Activated CD8-positive, alpha-beta T cell treated with anti-CD3 and anti-CD28 coated beads for 36 hours (primary cell): Measurements from ENCODE around the gene SDHB. TPM values are rescaled to one million over a fixed set of nuclear protein-coding genes. Genes with fewer than 3 reads are reported as not detected.

ENCODE experiments used
- ATAC-seq: fragments of 200-7000 bp; cut with Tn5 transposase; one replicate; pipeline ENCODE4 v1.10.0; 2021; ENCODE audit warnings: mild to moderate bottlenecking, moderate library complexity
- CTCF ChIA-PET: fragments of 350-600 bp; sonication (Branson Sonifier 250); formaldehyde crosslinking; loops from one replicate; lab custom pipeline; 2021; ENCODE audit warnings: antibody characterized with exemption; lab: Charles Lee
- POLR2A ChIA-PET: fragments of 350-600 bp; sonication (Branson Sonifier 250); formaldehyde crosslinking; loops from one replicate; lab custom pipeline; 2021; ENCODE audit warnings: antibody characterized with exemption; lab: Charles Lee
- DNase-seq: peaks from one replicate; pipeline ENCODE4 v3.0.0-alpha.2; 2020
- H3K27ac Mint-ChIP-seq: one replicate; pipeline ENCODE4 v1.8.0; 2021; ENCODE audit warnings: mild to moderate bottlenecking, mixed read lengths
- H3K27me3 Mint-ChIP-seq: one replicate; pipeline ENCODE4 v1.8.0; 2021; ENCODE audit warnings: mixed read lengths
- H3K36me3 Mint-ChIP-seq: one replicate; pipeline ENCODE4 v1.8.0; 2021; ENCODE audit warnings: low read depth, mixed read lengths
- H3K4me1 Mint-ChIP-seq: one replicate; pipeline ENCODE4 v1.8.0; 2021; ENCODE audit warnings: low read depth, mixed read lengths
- H3K4me3 Mint-ChIP-seq: one replicate; pipeline ENCODE4 v1.8.0; 2021; ENCODE audit warnings: mild to moderate bottlenecking, moderate library complexity, mixed read lengths
- H3K9me3 Mint-ChIP-seq: one replicate; pipeline ENCODE4 v1.8.0; 2021; ENCODE audit warnings: mixed read lengths
- intact Hi-C: fragments of 100-400 bp; cut with micrococcal nuclease; formaldehyde crosslinking; loops from one replicate; pipeline ENCODE4 v1.10.0; 2022
- total RNA-seq, 2 experiments: library from RNA; stranded (reverse); gene quantifications; one replicate each; pipeline ENCODE4 v1.2.3, GENCODE V29; 2021
- TF ChIP-seq, protein P1 (sequence below): fragments of 200-600 bp; IDR thresholded peaks from one replicate; pipeline ENCODE4 v1.8.0; 2022; ENCODE audit warnings: antibody characterized with exemption, mild to moderate bottlenecking

Gene SDHB
- total RNA-seq, 2 experiments from 2014 or later, result 135 to 148 TPM

DNA sequence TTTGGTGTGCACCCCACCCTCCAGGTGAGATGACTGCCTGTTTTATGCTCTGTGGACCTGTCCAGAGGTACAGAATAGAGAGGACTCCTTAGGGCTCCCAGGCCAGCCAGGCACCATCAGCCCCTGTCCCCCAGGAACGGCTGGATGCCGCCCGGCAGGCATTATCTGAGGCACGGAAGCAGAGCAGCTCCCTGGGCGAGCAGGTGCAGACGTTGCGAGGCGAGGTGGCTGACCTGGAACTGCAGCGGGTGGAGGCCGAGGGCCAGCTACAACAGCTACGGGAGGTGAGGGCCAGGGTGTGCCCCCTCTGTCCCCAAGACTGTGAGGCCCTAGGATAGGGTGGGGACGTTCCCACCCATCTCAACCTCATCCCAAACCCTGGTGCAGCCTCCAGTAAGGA is 84.2 kb downstream of the SDHB start:
- no peak overlapping the region for H3K27ac Mint-ChIP-seq
- POLR2A ChIA-PET, result no interaction called here
- H3K27me3 Mint-ChIP-seq, result no peaks in the 10 kb centered on the region
- intact Hi-C loops, result no loop called here
- H3K4me3 Mint-ChIP-seq, result no peak overlapping the region
- peaks cover 2% of the 10 kb centered on the region for H3K4me1 Mint-ChIP-seq
- CTCF ChIA-PET, result interaction anchor here (1.0 kb wide), 1 partner anchor 9 kb away, joined by 4 read pairs; no protein-coding TSS in a partner anchor
- H3K9me3 Mint-ChIP-seq, result no peaks in the 10 kb centered on the region
- H3K36me3 Mint-ChIP-seq, result peaks cover 1% of the 10 kb centered on the region
- TF ChIP-seq, protein P1, sequence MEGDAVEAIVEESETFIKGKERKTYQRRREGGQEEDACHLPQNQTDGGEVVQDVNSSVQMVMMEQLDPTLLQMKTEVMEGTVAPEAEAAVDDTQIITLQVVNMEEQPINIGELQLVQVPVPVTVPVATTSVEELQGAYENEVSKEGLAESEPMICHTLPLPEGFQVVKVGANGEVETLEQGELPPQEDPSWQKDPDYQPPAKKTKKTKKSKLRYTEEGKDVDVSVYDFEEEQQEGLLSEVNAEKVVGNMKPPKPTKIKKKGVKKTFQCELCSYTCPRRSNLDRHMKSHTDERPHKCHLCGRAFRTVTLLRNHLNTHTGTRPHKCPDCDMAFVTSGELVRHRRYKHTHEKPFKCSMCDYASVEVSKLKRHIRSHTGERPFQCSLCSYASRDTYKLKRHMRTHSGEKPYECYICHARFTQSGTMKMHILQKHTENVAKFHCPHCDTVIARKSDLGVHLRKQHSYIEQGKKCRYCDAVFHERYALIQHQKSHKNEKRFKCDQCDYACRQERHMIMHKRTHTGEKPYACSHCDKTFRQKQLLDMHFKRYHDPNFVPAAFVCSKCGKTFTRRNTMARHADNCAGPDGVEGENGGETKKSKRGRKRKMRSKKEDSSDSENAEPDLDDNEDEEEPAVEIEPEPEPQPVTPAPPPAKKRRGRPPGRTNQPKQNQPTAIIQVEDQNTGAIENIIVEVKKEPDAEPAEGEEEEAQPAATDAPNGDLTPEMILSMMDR, result no peak
- ATAC-seq, result no peak
- no peak for DNase-seq

DNA sequence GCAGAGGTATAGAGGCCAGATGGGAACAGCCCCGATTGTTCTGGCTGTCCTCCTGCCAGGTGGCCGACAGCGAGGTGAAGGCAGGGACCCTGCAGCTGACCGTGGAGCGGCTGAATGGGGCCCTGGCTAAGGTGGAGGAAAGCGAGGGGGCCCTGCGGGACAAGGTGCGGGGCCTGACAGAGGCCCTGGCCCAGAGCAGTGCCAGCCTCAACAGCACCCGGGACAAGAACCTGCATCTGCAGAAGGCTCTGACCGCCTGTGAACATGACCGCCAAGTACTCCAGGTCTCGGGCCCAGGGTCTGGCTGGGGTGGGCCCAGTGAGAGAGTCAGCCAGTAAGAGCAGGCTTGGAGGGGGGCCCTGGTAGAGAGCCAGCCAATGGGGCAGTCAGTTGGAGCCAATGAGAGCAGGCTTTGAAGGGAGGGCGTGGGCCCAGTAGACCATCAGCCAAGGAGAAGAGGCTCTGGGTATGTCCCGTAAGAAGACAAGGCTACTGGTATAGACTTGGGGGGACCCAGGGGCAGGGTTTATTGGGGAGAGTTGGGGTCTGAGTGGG is 84.7 kb downstream of the SDHB start:
- Mint-ChIP-seq H3K4me3 (no peak overlapping the region), H3K27me3 (no peaks in the 10 kb centered on the region), H3K4me1 (peaks cover 2% of the 10 kb centered on the region), H3K27ac (no peak overlapping the region), H3K36me3 (peaks cover 1% of the 10 kb centered on the region), H3K9me3 (no peaks in the 10 kb centered on the region)
- CTCF ChIA-PET, result no interaction called here
- ATAC-seq (no peak), DNase-seq (no peak)
- POLR2A ChIA-PET, result no interaction called here
- TF ChIP-seq, protein P1, result no peak
- intact Hi-C loops, result no loop called here

Other genes with a start within 250 kb of the SDHB start
- 1,000 to 10,000 TPM in 1 of 2 experiments, 100 to 1,000 TPM in 1; 820 to 1,043 TPM for gene RNU1-2, start 158.1 kb downstream of the SDHB start, total RNA-seq
- gene CROCC, start 132.1 kb downstream of the SDHB start, total RNA-seq, result 10 to 100 TPM; 27.7 to 28.5 TPM
- not detected for gene MFAP2, start 73.4 kb downstream of the SDHB start, total RNA-seq
- 10 to 100 TPM; 21.4 to 24.1 TPM for gene ATP13A2, start 42.1 kb downstream of the SDHB start, total RNA-seq
- gene PADI2, start 65.4 kb upstream of the SDHB start, total RNA-seq, result not detected
- not detected for gene PADI1, start 151.1 kb upstream of the SDHB start, total RNA-seq
- gene PADI3, start 195.1 kb upstream of the SDHB start, total RNA-seq, result not detected